SK-N-SH (cell line): ENCODE data around the gene SLC16A12.

Source experiments
- CTCF ChIP-seq: fragments of 200-600 bp; sonication (generic); IDR thresholded peaks from 2 replicates; pipeline ENCODE4 v1.6.1; 2017; ENCODE audit warnings: antibody characterized with exemption, mild to moderate bottlenecking, moderate library complexity
- EP300 ChIP-seq, 2 experiments: IDR thresholded peaks; 2 replicates each; pipeline versions ENCODE4 v1.4.0 to v1.6.1; 2012; ENCODE audit warnings: borderline replicate concordance in 1 of 2, low read depth in 1 of 2, low read length in 1 of 2
- EZH2phosphoT487 ChIP-seq: fragments of 200-600 bp; sonication (generic); IDR thresholded peaks from 2 replicates; pipeline ENCODE4 v1.6.1; 2017; ENCODE audit warnings: low read depth, mixed run types, mild to moderate bottlenecking, antibody characterized with exemption, moderate library complexity, borderline replicate concordance
- NFIC ChIP-seq: IDR thresholded peaks from 2 replicates; pipeline ENCODE4 v1.4.0; 2012; ENCODE audit warnings: borderline replicate concordance
- PBX3 ChIP-seq: IDR thresholded peaks from 2 replicates; pipeline ENCODE4; 2012
- REST ChIP-seq: IDR thresholded peaks from 2 replicates; pipeline ENCODE4 v1.6.1; 2012; ENCODE audit warnings: mild to moderate bottlenecking, low read depth, low read length, moderate library complexity
- TAF1 ChIP-seq: IDR thresholded peaks from 2 replicates; pipeline ENCODE4 v1.6.1; 2012; ENCODE audit warnings: low read depth, mild to moderate bottlenecking, low read length, moderate library complexity, borderline replicate concordance
- USF2 ChIP-seq: fragments of 150-350 bp; IDR thresholded peaks from 2 replicates; pipeline ENCODE4 v1.6.1; 2017; ENCODE audit warnings: antibody characterized with exemption, low read length, low read depth, borderline replicate concordance
- ZBTB33 ChIP-seq: IDR thresholded peaks from 2 replicates; pipeline ENCODE4 v1.4.0; 2012; ENCODE audit warnings: low read depth, borderline replicate concordance

- TF ChIP-seq NFIC (no peak), TAF1 (no peak), USF2 (no peak), CTCF (no peak), PBX3 (no peak), EP300 (IDR thresholded peaks at IDR 0.05; ENCODE audit: borderline replicate concordance in 1 of 2, low read depth in 1 of 2, low read length in 1 of 2) (no peak), REST (no peak), EZH2phosphoT487 (no peak), ZBTB33 (no peak)
These were observed 12.1 kb downstream of the SLC16A12 start for GRCh38 chr10:89523274-89523673.
